H1 (cell line): ENCODE results near the gene B4GAT1. TPM values are rescaled to one million over a fixed set of nuclear protein-coding genes. Genes with fewer than 3 reads are reported as not detected.

ENCODE experiments used
- ATF2 ChIP-seq: IDR thresholded peaks from 2 replicates; pipeline ENCODE4 v1.6.1; 2012; ENCODE audit warnings: low read length, inconsistent platforms
- BRCA1 ChIP-seq: IDR thresholded peaks from 2 replicates; pipeline ENCODE4 v1.6.1; 2012; ENCODE audit warnings: low read depth, low read length, improper control_type of control experiment
- CREB1 ChIP-seq: IDR thresholded peaks from 2 replicates; pipeline ENCODE4 v1.6.1; 2012; ENCODE audit warnings: inconsistent platforms
- CTCF ChIP-seq, 3 experiments: IDR thresholded peaks; 1 replicate in 2 of 3; 2 replicates in 1 of 3; pipeline versions ENCODE4 v1.5.1 to v1.6.1; 2011; ENCODE audit warnings: low read length in 3 of 3, mild to moderate bottlenecking in 3 of 3, inconsistent platforms in 2 of 3, low read depth in 1 of 3, moderate library complexity in 1 of 3; ENCODE audit not compliant: insufficient read depth in 1 of 3; ENCODE audit errors: control extremely low read depth in 1 of 3
- E2F6 ChIP-seq: IDR thresholded peaks from 2 replicates; pipeline ENCODE4 v1.6.1; 2012; ENCODE audit warnings: inconsistent platforms
- HDAC6 ChIP-seq: IDR thresholded peaks from one replicate; pipeline ENCODE4 v1.7.1; 2012; ENCODE audit warnings: low read depth, mild to moderate bottlenecking, inconsistent platforms, low read length, moderate library complexity
- JUN ChIP-seq: IDR thresholded peaks from 2 replicates; pipeline ENCODE4 v1.6.1; 2011; ENCODE audit warnings: low read depth, mild to moderate bottlenecking, improper control_type of control experiment, low read length
- JUND ChIP-seq: IDR thresholded peaks from 2 replicates; pipeline ENCODE4 v1.6.1; 2011; ENCODE audit warnings: mild to moderate bottlenecking, improper control_type of control experiment, low read length
- POLR2AphosphoS5 ChIP-seq: IDR thresholded peaks from 2 replicates; pipeline ENCODE4 v1.6.1; 2011; ENCODE audit warnings: low read depth, low read length
- POU5F1 ChIP-seq: IDR thresholded peaks from 2 replicates; pipeline ENCODE4 v1.6.1; 2011; ENCODE audit warnings: low read depth, mild to moderate bottlenecking, low read length, moderate library complexity
- RAD21 ChIP-seq, 2 experiments: IDR thresholded peaks in 1 of 2; conservative IDR thresholded peaks in 1 of 2; 2 replicates each; pipeline ENCODE4 v1.6.1; 2011; ENCODE audit warnings: low read depth in 2 of 2, low read length in 2 of 2, improper control_type of control experiment in 1 of 2, inconsistent platforms in 1 of 2, mild to moderate bottlenecking in 1 of 2, moderate library complexity in 1 of 2
- RFX5 ChIP-seq: IDR thresholded peaks from 2 replicates; pipeline ENCODE4 v1.6.1; 2011; ENCODE audit warnings: low read depth, low read length, improper control_type of control experiment, borderline replicate concordance
- RNF2 ChIP-seq: fragments of 200-900, 300-1000 bp; sonication (generic); IDR thresholded peaks from 2 replicates; pipeline ENCODE4 v1.7.1; 2016; ENCODE audit warnings: borderline replicate concordance, low read depth, mild to moderate bottlenecking, antibody characterized with exemption, low read length; ENCODE audit not compliant: poor library complexity, severe bottlenecking; ENCODE audit errors: missing control alignments
- TAF1 ChIP-seq: IDR thresholded peaks from 2 replicates; pipeline ENCODE4 v1.6.1; 2011; ENCODE audit warnings: mild to moderate bottlenecking, low read depth, low read length
- TEAD4 ChIP-seq: IDR thresholded peaks from 2 replicates; pipeline ENCODE4 v1.6.1; 2012; ENCODE audit warnings: low read depth, low read length, inconsistent platforms, mixed read lengths
- USF2 ChIP-seq: IDR thresholded peaks from 2 replicates; pipeline ENCODE4 v1.6.1; 2011; ENCODE audit warnings: low read length, improper control_type of control experiment
- YY1 ChIP-seq: IDR thresholded peaks from 2 replicates; pipeline ENCODE4 v1.6.1; 2011; ENCODE audit warnings: low read depth, mild to moderate bottlenecking, low read length
- polyA plus RNA-seq, 7 experiments: library from polyadenylated mRNA; depleted of rRNA in 3 of 7; stranded (reverse) in 5 of 7; unstranded in 2 of 7; fragments of >200 nt in 5 of 7; fragments of 200-250 nt in 2 of 7; gene quantifications; 1 replicate in 5 of 7; 2 replicates in 1 of 7; 4 replicates in 1 of 7; pipeline versions ENCODE4 v1.2.1 to v1.2.3, GENCODE V29; 2011 to 2013; ENCODE audit warnings: missing spikeins in 2 of 7, mixed read lengths in 2 of 7
- total RNA-seq: library from RNA; stranded (reverse); fragmentation: NEBNext Ultra II Directional; extraction: Animal tissue kit (Norgen Biotek cat#: 25700); gene quantifications from 2 replicates; pipeline ENCODE4 v1.2.1, GENCODE V29; 2021

B4GAT1 gene
- total and polyA plus RNA-seq, 2 of the 8 experiments (the other 6 are each of a cell fraction or from before 2014, with no cell fraction given): 22.2 to 27.8 TPM

GRCh38 chr11:66347425-66348276 is at the start of gene B4GAT1 (continued):
- 0 out of 2 replicates have a peak, but pooled peaks have one; percentile 7 for TF ChIP-seq E2F6
- TF ChIP-seq RAD21 (IDR thresholded peaks at IDR 0.05 in 1 of 2, conservative IDR thresholded peaks at IDR 0.05 in 1 of 2; ENCODE audit: low read depth in 2 of 2, low read length in 2 of 2): no peak
- no peak for TF ChIP-seq JUN
- no peak for TF ChIP-seq JUND
- TF ChIP-seq TEAD4: no peak; the same call in none of the 2 replicates
- TF ChIP-seq POLR2AphosphoS5: peak; percentile 83
- TF ChIP-seq YY1: no peak
- peak; percentile 84; the same call in 1 of the 2 replicates for TF ChIP-seq ATF2
- no peak for TF ChIP-seq RFX5
- no peak for TF ChIP-seq USF2
- peak; percentile 47; the same call in 1 of the 2 replicates for TF ChIP-seq TAF1
- TF ChIP-seq CTCF (IDR thresholded peaks at IDR 0.05; ENCODE audit: control extremely low read depth in 1 of 3, insufficient read depth in 1 of 3, low read depth in 1 of 3, low read length in 3 of 3): no peak
- TF ChIP-seq HDAC6: no peak
- no peak for TF ChIP-seq POU5F1
- TF ChIP-seq BRCA1: no peak
- peak; percentile 83 for TF ChIP-seq CREB1
- TF ChIP-seq RNF2: no peak
